Osteoblast (primary cell): Measurements from ENCODE around the gene IL15. TPM values are rescaled to one million over a fixed set of nuclear protein-coding genes. Genes with fewer than 3 reads are reported as not detected.

ENCODE experiments used
- DNase-seq: peaks from one replicate; pipeline ENCODE4 v3.0.0; 2011; ENCODE audit warnings: low spot score, mixed read lengths; ENCODE audit not compliant: insufficient read length; ENCODE audit errors: missing footprints
- H2AFZ ChIP-seq: 2 replicates; pipeline ENCODE4 v1.6.0; 2011; ENCODE audit warnings: mild to moderate bottlenecking, low read length
- H3K27ac ChIP-seq: 2 replicates; pipeline ENCODE4 v1.5.1; 2011; ENCODE audit warnings: mild to moderate bottlenecking, low read depth, low read length, moderate library complexity
- H3K27me3 ChIP-seq: 2 replicates; pipeline ENCODE4 v1.6.0; 2012; ENCODE audit warnings: mild to moderate bottlenecking, control low read depth, inconsistent platforms, low read length, moderate library complexity; ENCODE audit not compliant: insufficient read depth
- H3K36me3 ChIP-seq: 2 replicates; pipeline ENCODE4 v1.5.1; 2011; ENCODE audit warnings: mild to moderate bottlenecking, low read length, control low read depth, moderate library complexity; ENCODE audit not compliant: insufficient read depth
- H3K4me1 ChIP-seq: 2 replicates; pipeline ENCODE4 v1.5.1; 2011; ENCODE audit warnings: mild to moderate bottlenecking, low read length, control low read depth, moderate library complexity; ENCODE audit not compliant: insufficient read depth
- H3K4me2 ChIP-seq: 2 replicates; pipeline ENCODE4 v1.6.0; 2011; ENCODE audit warnings: mild to moderate bottlenecking, low read length; ENCODE audit not compliant: insufficient read depth
- H3K4me3 ChIP-seq: fragments of 200-600 bp; sonication (generic); 3 replicates; pipeline ENCODE4 v1.5.1; 2012; ENCODE audit warnings: mild to moderate bottlenecking, low read length, inconsistent platforms; ENCODE audit not compliant: insufficient read depth
- H3K79me2 ChIP-seq: 2 replicates; pipeline ENCODE4 v1.6.0; 2012; ENCODE audit warnings: mild to moderate bottlenecking, low read length, control low read depth, inconsistent platforms; ENCODE audit not compliant: insufficient read depth
- H3K9me3 ChIP-seq: 2 replicates; pipeline ENCODE4 v1.5.1; 2011; ENCODE audit warnings: low read depth, low read length, control low read depth
- H4K20me1 ChIP-seq: 2 replicates; pipeline ENCODE4 v1.6.0; 2012; ENCODE audit warnings: mild to moderate bottlenecking, low read length, control low read depth; ENCODE audit not compliant: insufficient read depth
- CTCF ChIP-seq: IDR thresholded peaks from 2 replicates; pipeline ENCODE4 v1.5.1; 2011; ENCODE audit warnings: mild to moderate bottlenecking, low read depth, low read length, moderate library complexity; ENCODE audit errors: extremely low read depth
- total RNA-seq: library from RNA; depleted of rRNA; stranded (reverse); fragments of >200 nt; gene quantifications from 2 replicates; pipeline ENCODE4 v1.2.3, GENCODE V29; 2012

Gene IL15
- total RNA-seq, 1 donor: 3.3 TPM

GRCh38 chr4:141620715-141621114 is 15.7 kb upstream of the IL15 start:
- Histone ChIP-seq H4K20me1 (no peaks in the 10 kb centered on the region), H3K27me3 (no peaks in the 10 kb centered on the region), H3K79me2 (no peaks in the 10 kb centered on the region), H3K9me3 (no peaks in the 10 kb centered on the region), H2AFZ (no peak overlapping the region), H3K4me3 (no peak overlapping the region), H3K4me1 (no peaks in the 10 kb centered on the region), H3K36me3 (no peaks in the 10 kb centered on the region), H3K27ac (no peak overlapping the region), H3K4me2 (no peak overlapping the region)
- DNase-seq: no peak
- no peak for TF ChIP-seq CTCF

GRCh38 chr4:141625023-141625422 is 11.4 kb upstream of the IL15 start:
- no peak overlapping the region for H3K27ac ChIP-seq
- H3K9me3 ChIP-seq: no peaks in the 10 kb centered on the region
- no peaks in the 10 kb centered on the region for H3K36me3 ChIP-seq
- H4K20me1 ChIP-seq: no peaks in the 10 kb centered on the region
- H3K4me1 ChIP-seq: no peaks in the 10 kb centered on the region
- H2AFZ ChIP-seq: no peak overlapping the region
- no peaks in the 10 kb centered on the region for H3K79me2 ChIP-seq
- H3K4me3 ChIP-seq: no peak overlapping the region
- H3K4me2 ChIP-seq: no peak overlapping the region
- no peak for DNase-seq
- no peaks in the 10 kb centered on the region for H3K27me3 ChIP-seq
- no peak for TF ChIP-seq CTCF

GRCh38 chr4:141630854-141631253 is 5.5 kb upstream of the IL15 start:
- Histone ChIP-seq H2AFZ (no peak overlapping the region), H4K20me1 (no peaks in the 10 kb centered on the region), H3K79me2 (no peaks in the 10 kb centered on the region), H3K4me1 (peaks cover 3% of the 10 kb centered on the region), H3K27ac (no peak overlapping the region), H3K4me2 (no peak overlapping the region), H3K4me3 (no peak overlapping the region), H3K9me3 (no peaks in the 10 kb centered on the region), H3K36me3 (no peaks in the 10 kb centered on the region), H3K27me3 (no peaks in the 10 kb centered on the region)
- no peak for TF ChIP-seq CTCF
- DNase-seq: no peak

- Histone ChIP-seq H3K27ac (no peak overlapping the region), H3K9me3 (no peaks in the 10 kb centered on the region), H2AFZ (peak overlapping the region; percentile 94), H3K79me2 (no peaks in the 10 kb centered on the region), H3K36me3 (no peaks in the 10 kb centered on the region), H4K20me1 (no peaks in the 10 kb centered on the region), H3K4me1 (peaks cover 10% of the 10 kb centered on the region), H3K4me3 (peak overlapping the region; percentile 88), H3K27me3 (no peaks in the 10 kb centered on the region), H3K4me2 (peak overlapping the region; percentile 76)
- DNase-seq: no peak
- TF ChIP-seq CTCF: no peak
Measured at GRCh38 chr4:141635736-141636081, 674 bp upstream of the IL15 start.
